H1 (cell line): ENCODE results near the gene HIVEP2. TPM values are rescaled to one million over a fixed set of nuclear protein-coding genes. Genes with fewer than 3 reads are reported as not detected.

Experiments used
- CTCF ChIA-PET: fragments of 300-600 bp; sonication (Branson Sonifier 250); formaldehyde crosslinking; loops from one replicate; lab custom pipeline; 2021; ENCODE audit not compliant: partially characterized antibody; lab: Charles Lee
- POLR2A ChIA-PET: fragments of 300-600 bp; sonication (Branson Sonifier 250); formaldehyde crosslinking; loops from one replicate; lab custom pipeline; 2021; ENCODE audit warnings: inconsistent platforms; ENCODE audit not compliant: partially characterized antibody; lab: Charles Lee
- DNase-seq, 2 experiments: peaks; one replicate each; pipeline versions ENCODE4 v3.0.0 to v3.0.0-alpha.2; 2010 to 2022; ENCODE audit warnings: low spot score in 2 of 2, low read depth in 1 of 2, mixed read lengths in 1 of 2
- FAIRE-seq: peaks from 2 replicates; lab custom pipeline; 2011; peaks lifted over from hg19 to GRCh38; lab: Jason Lieb, UNC
- H2AFZ ChIP-seq: 2 replicates; pipeline ENCODE4 v1.8.1; 2012; ENCODE audit warnings: low read length, inconsistent platforms
- H2AK5ac ChIP-seq: 2 replicates; pipeline ENCODE4 v1.6.1; 2013; ENCODE audit warnings: low read depth, low read length
- H2BK120ac ChIP-seq: replicated peaks from 2 replicates; pipeline ENCODE3; 2013; ENCODE audit warnings: low read depth, low read length, inconsistent platforms
- H2BK12ac ChIP-seq: 2 replicates; pipeline ENCODE4 v1.6.1; 2013; ENCODE audit warnings: low read depth, low read length
- H2BK15ac ChIP-seq: 2 replicates; pipeline ENCODE4 v1.6.1; 2013; ENCODE audit warnings: low read length
- H2BK20ac ChIP-seq: 2 replicates; pipeline ENCODE4 v1.6.1; 2013; ENCODE audit warnings: low read length
- H2BK5ac ChIP-seq: 2 replicates; pipeline ENCODE4 v1.6.1; 2013; ENCODE audit warnings: low read depth, low read length
- H3K14ac ChIP-seq: 2 replicates; pipeline ENCODE4 v1.6.1; 2013; ENCODE audit warnings: inconsistent platforms; ENCODE audit not compliant: insufficient read length
- H3K18ac ChIP-seq: 2 replicates; pipeline ENCODE4 v1.6.1; 2013; ENCODE audit warnings: low read length; ENCODE audit errors: extremely low read depth
- H3K23ac ChIP-seq: 2 replicates; pipeline ENCODE4 v1.6.1; 2013; ENCODE audit warnings: inconsistent platforms; ENCODE audit not compliant: insufficient read length
- H3K23me2 ChIP-seq: 2 replicates; pipeline ENCODE4 v1.6.1; 2013; ENCODE audit warnings: low read depth, low read length
- H3K27ac ChIP-seq: 2 replicates; pipeline ENCODE4 v1.6.1; 2011; ENCODE audit warnings: low read depth, low read length, inconsistent platforms
- H3K27me3 ChIP-seq, 4 experiments: replicated peaks in 1 of 4; 1 replicate in 1 of 4; 2 replicates in 3 of 4; pipeline versions ENCODE4 v1.6.1 to v1.8.1; 2011 to 2013; ENCODE audit warnings: low read length in 3 of 4, mild to moderate bottlenecking in 3 of 4, inconsistent platforms in 2 of 4, mixed read lengths in 2 of 4, moderate library complexity in 1 of 4; ENCODE audit not compliant: control insufficient read depth in 3 of 4, insufficient read depth in 3 of 4; ENCODE audit errors: extremely low read depth in 1 of 4
- H3K36me3 ChIP-seq, 4 experiments: 2 replicates each; pipeline versions ENCODE4 v1.6.1 to v1.8.1; 2011 to 2013; ENCODE audit warnings: mild to moderate bottlenecking in 4 of 4, low read length in 3 of 4, moderate library complexity in 2 of 4, control low read depth in 1 of 4, inconsistent platforms in 1 of 4; ENCODE audit not compliant: insufficient read depth in 4 of 4, control insufficient read depth in 2 of 4
- H3K4ac ChIP-seq: replicated peaks from 2 replicates; pipeline ENCODE3; 2013; ENCODE audit warnings: low read length, low read depth, mixed read lengths, inconsistent platforms; ENCODE audit not compliant: insufficient read length
- H3K4me1 ChIP-seq, 4 experiments: replicated peaks in 1 of 4; 1 replicate in 1 of 4; 2 replicates in 3 of 4; pipeline versions ENCODE4 v1.6.1 to v1.8.1; 2011 to 2013; ENCODE audit warnings: low read length in 3 of 4, inconsistent platforms in 2 of 4, mixed read lengths in 1 of 4; ENCODE audit not compliant: insufficient read depth in 4 of 4, control insufficient read depth in 3 of 4
- H3K4me2 ChIP-seq, 2 experiments: 2 replicates each; pipeline versions ENCODE4 v1.6.1 to v1.8.1; 2011 to 2013; ENCODE audit warnings: low read depth in 2 of 2, low read length in 2 of 2, control low read depth in 1 of 2, inconsistent platforms in 1 of 2, mild to moderate bottlenecking in 1 of 2; ENCODE audit not compliant: insufficient read depth in 1 of 2
- H3K4me3 ChIP-seq, 4 experiments: fragments of 200-600, 300-600 bp in 1 of 4; sonication (generic), shearing (Covaris generic), sonication (Bioruptor Twin) in 1 of 4; 2 replicates each; pipeline versions ENCODE4 v1.5.1 to v1.8.1; 2011 to 2016; ENCODE audit warnings: low read length in 4 of 4, low read depth in 3 of 4, control low read depth in 2 of 4, inconsistent platforms in 2 of 4, mild to moderate bottlenecking in 2 of 4, mixed read lengths in 1 of 4, moderate library complexity in 1 of 4; ENCODE audit not compliant: insufficient read depth in 2 of 4; ENCODE audit errors: extremely low read depth in 1 of 4
- H3K56ac ChIP-seq: replicated peaks from 2 replicates; pipeline ENCODE3; 2013; ENCODE audit warnings: low read depth, mild to moderate bottlenecking, mixed read lengths, low read length, inconsistent platforms; ENCODE audit not compliant: insufficient read length
- H3K79me1 ChIP-seq: 2 replicates; pipeline ENCODE4 v1.6.1; 2013; ENCODE audit warnings: low read depth, low read length, control low read depth
- H3K79me2 ChIP-seq, 2 experiments: 2 replicates each; pipeline versions ENCODE4 v1.6.1 to v1.8.1; 2012 to 2013; ENCODE audit warnings: low read length in 2 of 2, mild to moderate bottlenecking in 2 of 2, inconsistent platforms in 1 of 2; ENCODE audit not compliant: insufficient read depth in 2 of 2, control insufficient read depth in 1 of 2
- H3K9ac ChIP-seq, 4 experiments: replicated peaks in 1 of 4; 1 replicate in 1 of 4; 2 replicates in 3 of 4; pipeline versions ENCODE4 v1.6.1 to v1.8.1; 2011 to 2013; ENCODE audit warnings: low read depth in 3 of 4, low read length in 3 of 4, control low read depth in 2 of 4, mild to moderate bottlenecking in 2 of 4, moderate library complexity in 2 of 4, inconsistent platforms in 1 of 4; ENCODE audit errors: extremely low read depth in 1 of 4
- H3K9me3 ChIP-seq, 2 experiments: 2 replicates each; pipeline versions ENCODE4 v1.6.1 to v1.8.1; 2012 to 2013; ENCODE audit warnings: mild to moderate bottlenecking in 2 of 2, moderate library complexity in 2 of 2, control low read depth in 1 of 2, inconsistent platforms in 1 of 2, low read depth in 1 of 2, low read length in 1 of 2, mixed read lengths in 1 of 2; ENCODE audit not compliant: insufficient read depth in 2 of 2
- H4K20me1 ChIP-seq, 2 experiments: replicated peaks in 1 of 2; 2 replicates each; pipeline versions ENCODE3 to v1.8.1; 2011 to 2013; ENCODE audit warnings: inconsistent platforms in 2 of 2, low read length in 2 of 2, mild to moderate bottlenecking in 1 of 2; ENCODE audit not compliant: insufficient read depth in 2 of 2, control insufficient read depth in 1 of 2
- H4K5ac ChIP-seq: 2 replicates; pipeline ENCODE4 v1.6.1; 2013; ENCODE audit warnings: low read length, low read depth, mixed read lengths, inconsistent platforms; ENCODE audit not compliant: insufficient read length
- H4K8ac ChIP-seq: 2 replicates; pipeline ENCODE4 v1.8.0; 2013; ENCODE audit warnings: mild to moderate bottlenecking, moderate library complexity, low read length, inconsistent platforms; ENCODE audit not compliant: insufficient read depth; ENCODE audit errors: extremely low read depth
- H4K91ac ChIP-seq: replicated peaks from 2 replicates; pipeline ENCODE3; 2013; ENCODE audit warnings: low read length, mixed read lengths, inconsistent platforms; ENCODE audit not compliant: insufficient read length
- EP300 ChIP-seq, 2 experiments: IDR thresholded peaks; 1 replicate in 1 of 2; 2 replicates in 1 of 2; pipeline ENCODE4 v1.6.1; 2011 to 2012; ENCODE audit warnings: low read depth in 2 of 2, low read length in 2 of 2, mild to moderate bottlenecking in 2 of 2, borderline replicate concordance in 1 of 2, inconsistent platforms in 1 of 2, moderate library complexity in 1 of 2
- FOSL1 ChIP-seq: IDR thresholded peaks from 2 replicates; pipeline ENCODE4 v1.6.1; 2011; ENCODE audit warnings: mild to moderate bottlenecking, low read depth, low read length, moderate library complexity; ENCODE audit not compliant: insufficient read depth
- GABPA ChIP-seq: IDR thresholded peaks from 2 replicates; pipeline ENCODE4 v1.6.1; 2011; ENCODE audit warnings: mild to moderate bottlenecking, low read length, moderate library complexity, borderline replicate concordance; ENCODE audit not compliant: insufficient read depth
- HDAC2 ChIP-seq, 2 experiments: fragments of 300-600 bp in 1 of 2; sonication (generic) in 1 of 2; IDR thresholded peaks; 2 replicates each; pipeline ENCODE4 v1.6.1; 2011 to 2012; ENCODE audit warnings: low read depth in 2 of 2, low read length in 2 of 2, mild to moderate bottlenecking in 2 of 2, moderate library complexity in 2 of 2, borderline replicate concordance in 1 of 2, inconsistent platforms in 1 of 2
- NRF1 ChIP-seq: IDR thresholded peaks from 2 replicates; pipeline ENCODE4 v1.6.1; 2011; ENCODE audit warnings: mild to moderate bottlenecking, low read depth, low read length, improper control_type of control experiment
- RAD21 ChIP-seq, 2 experiments: IDR thresholded peaks in 1 of 2; conservative IDR thresholded peaks in 1 of 2; 2 replicates each; pipeline ENCODE4 v1.6.1; 2011; ENCODE audit warnings: low read depth in 2 of 2, low read length in 2 of 2, improper control_type of control experiment in 1 of 2, inconsistent platforms in 1 of 2, mild to moderate bottlenecking in 1 of 2, moderate library complexity in 1 of 2
- RBBP5 ChIP-seq: IDR thresholded peaks from 2 replicates; pipeline ENCODE4 v1.7.1; 2012; ENCODE audit warnings: low read depth, mild to moderate bottlenecking, inconsistent platforms, low read length, moderate library complexity, borderline replicate concordance
- RXRA ChIP-seq: IDR thresholded peaks from 2 replicates; pipeline ENCODE4 v1.6.1; 2011; ENCODE audit warnings: low read depth, mild to moderate bottlenecking, low read length, moderate library complexity; ENCODE audit not compliant: insufficient read depth
- SAP30 ChIP-seq: fragments of 300-600 bp; sonication (generic); IDR thresholded peaks from 2 replicates; pipeline ENCODE4 v1.7.1; 2012; ENCODE audit warnings: low read length, moderate library complexity, mild to moderate bottlenecking, inconsistent platforms; ENCODE audit not compliant: insufficient read depth, insufficient replicate concordance
- SP2 ChIP-seq: IDR thresholded peaks from 2 replicates; pipeline ENCODE4 v1.6.1; 2012; ENCODE audit warnings: mild to moderate bottlenecking, low read length, inconsistent platforms
- SP4 ChIP-seq: IDR thresholded peaks from 2 replicates; pipeline ENCODE4 v1.6.1; 2012; ENCODE audit warnings: low read length, inconsistent platforms
- TCF12 ChIP-seq: IDR thresholded peaks from 2 replicates; pipeline ENCODE4 v1.6.1; 2011; ENCODE audit warnings: low read depth, mild to moderate bottlenecking, low read length
- YY1 ChIP-seq: IDR thresholded peaks from 2 replicates; pipeline ENCODE4 v1.6.1; 2011; ENCODE audit warnings: low read depth, mild to moderate bottlenecking, low read length
- WGBS, 2 experiments: shearing (Covaris generic) in 1 of 2; methylation state at CpG; one replicate each; pipeline versions ENCODE4 v1.1.6 to v1.1.7; 2013 to 2015; ENCODE audit warnings: low lambda C conversion rate in 2 of 2, mixed read lengths in 2 of 2, inconsistent platforms in 1 of 2, low coverage in 1 of 2, missing lambda C conversion rate in 1 of 2; ENCODE audit not compliant: insufficient replicate concordance in 2 of 2, insufficient coverage in 1 of 2, insufficient read length in 1 of 2; ENCODE audit errors: extremely low coverage in 1 of 2, missing lambda C conversion rate in 1 of 2; 5-methylcytosine and 5-hydroxymethylcytosine counted together
- polyA plus RNA-seq, 7 experiments: library from polyadenylated mRNA; depleted of rRNA in 3 of 7; stranded (reverse) in 5 of 7; unstranded in 2 of 7; fragments of >200 nt in 5 of 7; fragments of 200-250 nt in 2 of 7; gene quantifications; 1 replicate in 5 of 7; 2 replicates in 1 of 7; 4 replicates in 1 of 7; pipeline versions ENCODE4 v1.2.1 to v1.2.3, GENCODE V29; 2011 to 2013; ENCODE audit warnings: missing spikeins in 2 of 7, mixed read lengths in 2 of 7
- total RNA-seq: library from RNA; stranded (reverse); fragmentation: NEBNext Ultra II Directional; extraction: Animal tissue kit (Norgen Biotek cat#: 25700); gene quantifications from 2 replicates; pipeline ENCODE4 v1.2.1, GENCODE V29; 2021

HIVEP2 gene
- total and polyA plus RNA-seq, 2 of the 8 experiments (the other 6 are each of a cell fraction or from before 2014, with no cell fraction given): 2.2 to 6.1 TPM

- ChIA-PET POLR2A (interaction anchor here (0.8 to 2.0 kb wide), 3 partner anchors 11 to 19 kb away, joined by 3 to 10 read pairs (median 4); partner anchors contain the start of gene HIVEP2), CTCF (interaction anchor here (1.6 kb wide), 1 partner anchor 9 kb away, joined by 4 read pairs; no protein-coding TSS in a partner anchor)
- Histone ChIP-seq H2AK5ac (no peak overlapping the region), H3K23ac (no peak overlapping the region), H3K27me3 (no peaks in the 10 kb centered on the region; a peak in 1 of 7 replicates), H3K9me3 (no peaks in the 10 kb centered on the region), H3K4ac (no peak overlapping the region), H3K14ac (no peak overlapping the region), H4K8ac (no peak overlapping the region), H3K79me2 (no peaks in the 10 kb centered on the region; a peak in 1 of 4 replicates), H3K18ac (no peak overlapping the region), H4K5ac (no peak overlapping the region), H3K27ac (no peak overlapping the region), H2BK15ac (no peak overlapping the region), H2BK12ac (no peak overlapping the region), H3K4me2 (peak overlapping the region; percentile 44 to 80), H2BK5ac (no peak overlapping the region), H3K9ac (peak overlapping the region in 1 of 4 experiments; percentile 18; a peak in 1 of 7 replicates), H3K4me3 (peak overlapping the region; percentile 29 to 72 (median 50)), H2AFZ (no peak overlapping the region), H4K91ac (no peak overlapping the region), H3K79me1 (no peaks in the 10 kb centered on the region), H3K23me2 (no peaks in the 10 kb centered on the region; the same call in 1 of the 2 replicates), H2BK20ac (no peak overlapping the region), H3K36me3 (no peaks in the 10 kb centered on the region), H3K56ac (no peak overlapping the region), H4K20me1 (no peaks in the 10 kb centered on the region), H3K4me1 (peaks cover 0 to 4% (median 0%) of the 10 kb centered on the region in 4 experiments; a peak in 2 of 7 replicates), H2BK120ac (no peak overlapping the region)
- no peak for FAIRE-seq
- DNase-seq: no peak
- whole genome bisulfite sequencing, 2 experiments: 70% methylated on average over 2 of the region's 2 CpGs; no CpG with 5 or more reads in 1 of the 2 experiments
- no peak for TF ChIP-seq YY1
- TF ChIP-seq HDAC2 (IDR thresholded peaks at IDR 0.05; ENCODE audit: borderline replicate concordance in 1 of 2, low read depth in 2 of 2, low read length in 2 of 2): no peak
- TF ChIP-seq RAD21 (IDR thresholded peaks at IDR 0.05 in 1 of 2, conservative IDR thresholded peaks at IDR 0.05 in 1 of 2; ENCODE audit: low read depth in 2 of 2, low read length in 2 of 2): no peak
- TF ChIP-seq FOSL1: no peak
- TF ChIP-seq SP4: no peak
- TF ChIP-seq SAP30: no peak
- no peak for TF ChIP-seq EP300 (IDR thresholded peaks at IDR 0.05; ENCODE audit: borderline replicate concordance in 1 of 2, low read depth in 2 of 2, low read length in 2 of 2)
- TF ChIP-seq RXRA: no peak
- no peak for TF ChIP-seq TCF12
- TF ChIP-seq SP2: no peak
- no peak for TF ChIP-seq RBBP5
- TF ChIP-seq NRF1: no peak
- no peak for TF ChIP-seq GABPA
Measured at GRCh38 chr6:142926177-142926493, 18.8 kb downstream of the HIVEP2 start.
